Neural cell (in vitro differentiated cells): ENCODE data around the gene ALDH4A1. TPM values are rescaled to one million over a fixed set of nuclear protein-coding genes. Genes with fewer than 3 reads are reported as not detected.
"Not testable (repeated sequence)": the region's sequence is repeated elsewhere in the genome, so short reads cannot be mapped to it uniquely, and the experiment has no call there.

Experiments used
- H2AFZ ChIP-seq: fragments of 200-600, 300-800 bp; sonication (generic), shearing (Covaris generic); 2 replicates; pipeline ENCODE4 v1.6.0; 2014; ENCODE audit warnings: low read depth, mild to moderate bottlenecking, antibody characterized with exemption, low read length, moderate library complexity
- H3F3A ChIP-seq: fragments of 200-600 bp; shearing (Covaris generic); 2 replicates; pipeline ENCODE4 v1.6.1; 2016; ENCODE audit warnings: mild to moderate bottlenecking, moderate library complexity, mixed read lengths, antibody characterized with exemption, low read length; ENCODE audit not compliant: insufficient read depth, poor library complexity, severe bottlenecking
- H3K27ac ChIP-seq: fragments of 200-600, 300-800 bp; sonication (generic), shearing (Covaris generic); 2 replicates; pipeline ENCODE4 v1.5.1; 2014; ENCODE audit warnings: mild to moderate bottlenecking, low read length, moderate library complexity
- H3K27me3 ChIP-seq: fragments of 300-800, 200-600 bp; sonication (generic), shearing (Covaris generic); 2 replicates; pipeline ENCODE4 v1.6.0; 2014; ENCODE audit warnings: mild to moderate bottlenecking, low read depth, low read length, moderate library complexity; ENCODE audit not compliant: insufficient read depth
- H3K36me3 ChIP-seq: fragments of 300-800, 200-600 bp; sonication (generic), shearing (Covaris generic); 2 replicates; pipeline ENCODE4 v1.5.1; 2014; ENCODE audit warnings: mild to moderate bottlenecking, antibody characterized with exemption, low read length, moderate library complexity; ENCODE audit not compliant: insufficient read depth
- H3K4me2 ChIP-seq: fragments of 300-800, 200-600 bp; sonication (generic), shearing (Covaris generic); 2 replicates; pipeline ENCODE4 v1.6.0; 2014; ENCODE audit warnings: mild to moderate bottlenecking, low read length
- H3K4me3 ChIP-seq: fragments of 300-800, 200-600 bp; sonication (generic), shearing (Covaris generic); 2 replicates; pipeline ENCODE4 v1.5.1; 2014; ENCODE audit warnings: mild to moderate bottlenecking, low read length, moderate library complexity
- H3K79me2 ChIP-seq: fragments of 200-600 bp; shearing (Covaris generic); replicated peaks from 2 replicates; pipeline ENCODE4 v1.6.0; 2014; ENCODE audit warnings: mild to moderate bottlenecking, low read length, moderate library complexity; ENCODE audit not compliant: insufficient read depth
- H3K9ac ChIP-seq: fragments of 300-800, 200-600 bp; sonication (generic), shearing (Covaris generic); 2 replicates; pipeline ENCODE4 v1.6.1; 2016; ENCODE audit warnings: mild to moderate bottlenecking, low read length, mixed read lengths
- H3K9me2 ChIP-seq: fragments of 200-600 bp; shearing (Covaris generic); 2 replicates; pipeline ENCODE4 v1.6.1; 2016; ENCODE audit warnings: mild to moderate bottlenecking, low read length, mixed read lengths; ENCODE audit not compliant: insufficient read depth
- H3K9me3 ChIP-seq: fragments of 200-600, 300-800 bp; sonication (generic), shearing (Covaris generic); 2 replicates; pipeline ENCODE4 v1.6.1; 2016; ENCODE audit warnings: mild to moderate bottlenecking, mixed run types, low read length, moderate library complexity, mixed read lengths
- H4K20me1 ChIP-seq: fragments of 200-600 bp; shearing (Covaris generic); 2 replicates; pipeline ENCODE4 v1.6.1; 2016; ENCODE audit warnings: mild to moderate bottlenecking, mixed run types; ENCODE audit not compliant: insufficient read depth
- CTCF ChIP-seq: fragments of 450-650 bp; IDR thresholded peaks from 2 replicates; pipeline ENCODE4 v1.5.1; 2014; ENCODE audit warnings: antibody characterized with exemption, mild to moderate bottlenecking, moderate library complexity; ENCODE audit not compliant: poor library complexity, severe bottlenecking
- EP300 ChIP-seq: fragments of 450-650 bp; conservative IDR thresholded peaks from 2 replicates; pipeline ENCODE4 v1.6.1; 2014; ENCODE audit warnings: antibody characterized with exemption, mild to moderate bottlenecking, moderate library complexity; ENCODE audit not compliant: poor library complexity, severe bottlenecking
- EZH2 ChIP-seq: fragments of 200-600, 300-800 bp; shearing (Covaris generic), sonication (generic); IDR thresholded peaks from 2 replicates; pipeline ENCODE4 v1.6.1; 2014; ENCODE audit warnings: antibody characterized with exemption, low read length, borderline replicate concordance, mild to moderate bottlenecking; ENCODE audit not compliant: insufficient read depth, poor library complexity, severe bottlenecking
- MXI1 ChIP-seq: fragments of 450-650 bp; conservative IDR thresholded peaks from 2 replicates; pipeline ENCODE4 v1.6.1; 2014; ENCODE audit warnings: antibody characterized with exemption, mild to moderate bottlenecking; ENCODE audit not compliant: poor library complexity, severe bottlenecking
- POLR2AphosphoS5 ChIP-seq: IDR thresholded peaks from 2 replicates; pipeline ENCODE4 v1.6.1; 2012
- RAD21 ChIP-seq: fragments of 450-650 bp; conservative IDR thresholded peaks from 2 replicates; pipeline ENCODE4 v1.6.1; 2014; ENCODE audit warnings: antibody characterized with exemption, mild to moderate bottlenecking, moderate library complexity
- REST ChIP-seq: IDR thresholded peaks from 2 replicates; pipeline ENCODE4 v1.6.1; 2012; ENCODE audit warnings: borderline replicate concordance
- SMC3 ChIP-seq: fragments of 450-650 bp; conservative IDR thresholded peaks from 2 replicates; pipeline ENCODE4 v1.6.1; 2014; ENCODE audit warnings: antibody characterized with exemption, mild to moderate bottlenecking, moderate library complexity; ENCODE audit not compliant: poor library complexity
- TAF1 ChIP-seq: IDR thresholded peaks from 2 replicates; pipeline ENCODE4 v1.6.1; 2012; ENCODE audit warnings: low read depth
- polyA plus RNA-seq: library from polyadenylated mRNA; depleted of rRNA; stranded (reverse); fragments of >200 nt; gene quantifications from 2 replicates; pipeline ENCODE4 v1.2.3, GENCODE V29; 2014

The ALDH4A1 gene
- polyA plus RNA-seq, 1 donor from 2014 or later: 11.0 TPM

GRCh38 chr1:18836654-18837053 is 65.7 kb downstream of the ALDH4A1 start:
- no peaks in the 10 kb centered on the region for H4K20me1 ChIP-seq
- no peaks in the 10 kb centered on the region for H3K36me3 ChIP-seq
- H3K9me3 ChIP-seq: no peaks in the 10 kb centered on the region
- H3K9ac ChIP-seq: no peak overlapping the region
- no peaks in the 10 kb centered on the region for H3K27me3 ChIP-seq
- TF ChIP-seq CTCF: no peak
- no peak for TF ChIP-seq REST
- no peak for TF ChIP-seq TAF1
- no peak for TF ChIP-seq MXI1
- TF ChIP-seq EP300: no peak
- TF ChIP-seq EZH2: no peak
- no peak for TF ChIP-seq SMC3
- TF ChIP-seq POLR2AphosphoS5: no peak
- H3K27ac ChIP-seq: no peak overlapping the region
- H2AFZ ChIP-seq: no peak overlapping the region
- no peaks in the 10 kb centered on the region for H3F3A ChIP-seq
- no peak overlapping the region for H3K4me3 ChIP-seq
- no peak overlapping the region for H3K4me2 ChIP-seq
- H3K9me2 ChIP-seq: no peaks in the 10 kb centered on the region
- no peaks in the 10 kb centered on the region for H3K79me2 ChIP-seq

GRCh38 chr1:18832319-18832718 is 70.0 kb downstream of the ALDH4A1 start:
- not testable (repeated sequence) for H3K79me2 ChIP-seq, H3K27ac ChIP-seq, H3K4me2 ChIP-seq, H3K9me3 ChIP-seq, H3F3A ChIP-seq, H3K4me3 ChIP-seq, H2AFZ ChIP-seq, H3K27me3 ChIP-seq, H3K9ac ChIP-seq, H3K9me2 ChIP-seq, H4K20me1 ChIP-seq, H3K36me3 ChIP-seq

GRCh38 chr1:18831656-18832055 is 70.7 kb downstream of the ALDH4A1 start:
- H2AFZ ChIP-seq: no peak overlapping the region
- H3K4me3 ChIP-seq: no peak overlapping the region
- no peaks in the 10 kb centered on the region for H3K9me2 ChIP-seq
- H3K9me3 ChIP-seq: no peaks in the 10 kb centered on the region
- no peaks in the 10 kb centered on the region for H3F3A ChIP-seq
- H3K4me2 ChIP-seq: no peak overlapping the region
- H3K27ac ChIP-seq: no peak overlapping the region
- no peaks in the 10 kb centered on the region for H3K36me3 ChIP-seq
- H4K20me1 ChIP-seq: no peaks in the 10 kb centered on the region
- no peaks in the 10 kb centered on the region for H3K79me2 ChIP-seq
- TF ChIP-seq RAD21: no peak
- no peak for TF ChIP-seq POLR2AphosphoS5
- no peak for TF ChIP-seq REST
- H3K9ac ChIP-seq: no peak overlapping the region
- H3K27me3 ChIP-seq: no peaks in the 10 kb centered on the region
